OCI-LY7 (cell line): Measurements from ENCODE around the gene CFAP57. TPM values are rescaled to one million over a fixed set of nuclear protein-coding genes. Genes with fewer than 3 reads are reported as not detected.

Source experiments
- BruUV-seq: library from RNA; stranded (reverse); fragments of 400-500 nt; replicated peaks from 2 replicates; lab custom pipeline; 2021; lab: Mats Ljungman, UMichigan
- CTCF ChIA-PET: fragments of 300-600 bp; sonication (Branson Sonifier 250); formaldehyde crosslinking; loops from one replicate; lab custom pipeline; 2022; ENCODE audit warnings: antibody characterized with exemption; ENCODE audit not compliant: unreplicated experiment; lab: Charles Lee
- POLR2A ChIA-PET: fragments of 300-600 bp; sonication (Branson Sonifier 250); formaldehyde crosslinking; loops from one replicate; lab custom pipeline; 2022; ENCODE audit warnings: antibody characterized with exemption; lab: Charles Lee
- DNase-seq: peaks from one replicate; pipeline ENCODE4 v3.0.0-alpha.2; 2015; ENCODE audit warnings: low spot score
- H2AFZ ChIP-seq: fragments of 200-600 bp; sonication (generic), shearing (Covaris generic); 2 replicates; pipeline ENCODE4 v1.6.1; 2014; ENCODE audit warnings: mild to moderate bottlenecking, antibody characterized with exemption, low read length, moderate library complexity
- H3K27ac ChIP-seq: fragments of 200-600 bp; sonication (generic); 2 replicates; pipeline ENCODE4 v1.5.1; 2014; ENCODE audit warnings: mixed run types, low read depth, mild to moderate bottlenecking, moderate library complexity, low read length, inconsistent platforms; ENCODE audit not compliant: poor library complexity, severe bottlenecking
- H3K36me3 ChIP-seq: fragments of 200-600 bp; sonication (generic); 2 replicates; pipeline ENCODE4 v1.6.1; 2014; ENCODE audit warnings: mild to moderate bottlenecking, antibody characterized with exemption, low read length, moderate library complexity, mixed read lengths; ENCODE audit not compliant: insufficient read depth
- H3K4me1 ChIP-seq: fragments of 200-600 bp; sonication (generic); 2 replicates; pipeline ENCODE4 v1.5.1; 2014; ENCODE audit warnings: mild to moderate bottlenecking, low read length; ENCODE audit not compliant: insufficient read depth, poor library complexity, severe bottlenecking
- H3K4me2 ChIP-seq: fragments of 200-600 bp; sonication (generic); 2 replicates; pipeline ENCODE4 v1.6.1; 2014; ENCODE audit warnings: mild to moderate bottlenecking, low read length
- H3K4me3 ChIP-seq: fragments of 200-600 bp; sonication (generic); 2 replicates; pipeline ENCODE4 v1.5.1; 2014; ENCODE audit warnings: mild to moderate bottlenecking, low read depth, low read length; ENCODE audit not compliant: poor library complexity, severe bottlenecking
- H3K79me2 ChIP-seq: fragments of 200-600 bp; sonication (generic); 2 replicates; pipeline ENCODE4 v1.6.1; 2016; ENCODE audit warnings: low read depth, mild to moderate bottlenecking, low read length, moderate library complexity, mixed read lengths; ENCODE audit not compliant: insufficient read depth
- H3K9me2 ChIP-seq: fragments of 200-600 bp; sonication (generic); 2 replicates; pipeline ENCODE4 v1.6.1; 2016; ENCODE audit warnings: mild to moderate bottlenecking, low read length, mixed read lengths; ENCODE audit not compliant: insufficient read depth
- H3K9me3 ChIP-seq: fragments of 200-600 bp; sonication (generic); 2 replicates; pipeline ENCODE4 v1.6.1; 2014; ENCODE audit warnings: mild to moderate bottlenecking, mixed run types, low read length, mixed read lengths
- H4K20me1 ChIP-seq: fragments of 200-600 bp; sonication (generic); 2 replicates; pipeline ENCODE4 v1.6.1; 2014; ENCODE audit warnings: mild to moderate bottlenecking, antibody characterized with exemption, low read length, moderate library complexity, mixed read lengths; ENCODE audit not compliant: insufficient read depth
- EZH2phosphoT487 ChIP-seq: fragments of 200-600 bp; sonication (generic); IDR thresholded peaks from 2 replicates; pipeline ENCODE4 v1.6.1; 2018; ENCODE audit warnings: low read depth, borderline replicate concordance, mild to moderate bottlenecking, mixed run types, antibody characterized with exemption, low read length, moderate library complexity, mixed read lengths
- intact Hi-C: fragments of 100-400 bp; cut with micrococcal nuclease; formaldehyde crosslinking; loops from one replicate; pipeline ENCODE4 v1.10.0; 2022; ENCODE audit not compliant: unreplicated experiment
- total RNA-seq, 2 experiments: library from RNA; depleted of rRNA in 1 of 2; stranded (reverse); fragments of >200 nt in 1 of 2; shearing (Covaris generic) in 1 of 2; gene quantifications; 2 replicates each; pipeline ENCODE4 v1.2.3, GENCODE V29; 2014 to 2022
- TF ChIP-seq, protein P1 (sequence below): fragments of 200-600 bp; sonication (generic); conservative IDR thresholded peaks from 2 replicates; pipeline ENCODE4 v1.5.1; 2014; ENCODE audit warnings: mild to moderate bottlenecking, antibody characterized with exemption, low read length, moderate library complexity, mixed read lengths

CFAP57 gene
- total RNA-seq, 2 experiments from 2014 or later = 0.17 TPM; not detected in 1

DNA sequence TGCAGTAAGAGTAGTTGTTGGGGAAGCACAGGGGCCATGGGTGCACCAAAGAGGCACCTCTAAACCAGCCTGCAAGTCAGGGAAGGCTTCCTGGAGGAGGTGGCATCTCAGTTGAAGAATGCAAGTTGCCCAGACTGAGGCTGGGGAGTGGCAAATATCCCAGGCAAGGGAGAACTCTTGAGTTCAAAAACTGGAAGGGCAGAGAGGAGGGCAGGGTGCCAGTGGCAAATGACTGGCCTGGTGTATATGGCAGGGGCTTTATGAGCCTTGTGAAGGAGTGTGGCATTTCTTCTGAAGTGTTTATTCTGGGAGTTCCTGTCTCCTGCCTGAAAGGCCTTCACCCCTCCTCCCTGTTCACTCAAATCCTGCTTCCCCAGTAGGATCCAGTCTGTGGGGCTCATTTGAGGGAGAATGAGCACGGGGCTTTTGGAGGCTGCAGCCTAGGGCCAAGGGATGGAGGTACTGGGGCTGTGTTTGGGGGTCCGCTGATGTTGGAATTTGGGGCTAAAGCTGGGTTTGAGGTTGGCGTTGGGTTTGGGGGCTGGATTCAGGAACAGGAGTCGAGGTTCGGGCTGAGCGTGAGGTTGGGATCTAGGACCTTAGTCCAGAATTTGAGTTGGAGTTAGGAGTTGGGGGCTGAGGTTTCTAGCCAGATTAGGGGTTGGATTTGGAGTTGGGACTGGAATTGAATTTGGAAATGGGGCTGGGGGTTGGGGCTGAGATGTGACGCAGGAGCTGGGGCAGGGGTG, 97.7 kb downstream of the CFAP57 start, which contains the start of gene TMEM125:
TMEM125 (plus strand) TSS at position 357 of the 749 bp plus-strand sequence. CDS start 2,740 bp downstream, outside the sequence.
- no peak for TF ChIP-seq EZH2phosphoT487
- TF ChIP-seq, protein P1, sequence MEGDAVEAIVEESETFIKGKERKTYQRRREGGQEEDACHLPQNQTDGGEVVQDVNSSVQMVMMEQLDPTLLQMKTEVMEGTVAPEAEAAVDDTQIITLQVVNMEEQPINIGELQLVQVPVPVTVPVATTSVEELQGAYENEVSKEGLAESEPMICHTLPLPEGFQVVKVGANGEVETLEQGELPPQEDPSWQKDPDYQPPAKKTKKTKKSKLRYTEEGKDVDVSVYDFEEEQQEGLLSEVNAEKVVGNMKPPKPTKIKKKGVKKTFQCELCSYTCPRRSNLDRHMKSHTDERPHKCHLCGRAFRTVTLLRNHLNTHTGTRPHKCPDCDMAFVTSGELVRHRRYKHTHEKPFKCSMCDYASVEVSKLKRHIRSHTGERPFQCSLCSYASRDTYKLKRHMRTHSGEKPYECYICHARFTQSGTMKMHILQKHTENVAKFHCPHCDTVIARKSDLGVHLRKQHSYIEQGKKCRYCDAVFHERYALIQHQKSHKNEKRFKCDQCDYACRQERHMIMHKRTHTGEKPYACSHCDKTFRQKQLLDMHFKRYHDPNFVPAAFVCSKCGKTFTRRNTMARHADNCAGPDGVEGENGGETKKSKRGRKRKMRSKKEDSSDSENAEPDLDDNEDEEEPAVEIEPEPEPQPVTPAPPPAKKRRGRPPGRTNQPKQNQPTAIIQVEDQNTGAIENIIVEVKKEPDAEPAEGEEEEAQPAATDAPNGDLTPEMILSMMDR = no peak
- peaks cover 9% of the 10 kb centered on the region for H3K4me1 ChIP-seq
- DNase-seq = no peak
- H3K36me3 ChIP-seq = no peaks in the 10 kb centered on the region
- CTCF ChIA-PET = no interaction called here
- no peaks in the 10 kb centered on the region for H3K9me2 ChIP-seq
- H3K4me2 ChIP-seq = no peak within 1 kb of the TSS; the same call in 1 of the 2 replicates
- intact Hi-C loops = no loop called here
- POLR2A ChIA-PET = no interaction called here
- H3K79me2 ChIP-seq = no peaks in the 10 kb centered on the region
- no peaks in the 10 kb centered on the region for H3K9me3 ChIP-seq
- H2AFZ ChIP-seq = no peak within 1 kb of the TSS
- no peak within 1 kb of the TSS for H3K4me3 ChIP-seq
- no peaks in the 10 kb centered on the region for H4K20me1 ChIP-seq
- no peak within 1 kb of the TSS for H3K27ac ChIP-seq
- no TSS peak for BruUV-seq

DNA sequence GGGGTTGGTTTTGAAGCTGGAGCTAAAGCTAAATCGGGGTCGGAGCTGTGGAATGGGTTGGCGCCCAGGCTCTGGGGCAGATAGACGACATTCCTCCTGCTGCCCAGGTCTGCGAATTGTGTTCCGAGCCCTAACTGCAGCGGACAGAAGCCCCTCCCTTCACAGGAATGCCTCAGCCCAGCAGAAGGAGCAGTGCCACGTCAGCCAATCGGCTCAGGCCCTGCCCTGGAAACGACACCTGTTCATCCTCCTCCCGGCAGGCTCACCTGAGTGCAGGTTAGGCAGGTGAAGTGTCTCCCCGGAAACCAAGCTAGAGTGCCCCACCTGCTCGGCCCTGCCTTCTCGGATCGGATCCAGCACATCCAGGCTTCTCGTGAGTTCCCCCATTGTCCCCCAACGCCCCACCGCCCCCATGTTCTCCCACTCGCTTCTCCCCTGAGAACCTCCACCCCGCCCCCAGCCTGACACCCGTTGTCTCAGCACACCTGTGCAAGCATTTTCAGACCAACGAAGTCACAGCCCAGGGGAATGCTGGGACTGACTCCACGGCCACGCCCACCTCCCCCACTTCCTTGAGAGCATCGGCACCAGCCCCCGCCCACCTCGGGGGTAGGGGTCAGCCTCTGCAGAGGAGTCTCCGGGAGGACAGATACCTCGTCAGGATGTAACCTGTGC, 98.4 kb downstream of the CFAP57 start:
- H3K4me2 ChIP-seq = no peak overlapping the region; the same call in 1 of the 2 replicates
- H3K36me3 ChIP-seq = no peaks in the 10 kb centered on the region
- TF ChIP-seq EZH2phosphoT487 = no peak
- TF ChIP-seq, protein P1 = no peak
- CTCF ChIA-PET = no interaction called here
- H3K9me2 ChIP-seq = no peaks in the 10 kb centered on the region
- no peaks in the 10 kb centered on the region for H4K20me1 ChIP-seq
- no peaks in the 10 kb centered on the region for H3K9me3 ChIP-seq
- no peak overlapping the region for H3K27ac ChIP-seq
- no peak overlapping the region for H2AFZ ChIP-seq
- peaks cover 10% of the 10 kb centered on the region for H3K4me1 ChIP-seq
- intact Hi-C loops = no loop called here
- BruUV-seq = no TSS peak
- H3K79me2 ChIP-seq = no peaks in the 10 kb centered on the region
- POLR2A ChIA-PET = no interaction called here
- H3K4me3 ChIP-seq = no peak overlapping the region
- peak; percentile 18 for DNase-seq
